GM15510 (cell line): ENCODE results near the gene CCDC39.

Experiments used
- POLR2A ChIP-seq: IDR thresholded peaks from 3 replicates; pipeline ENCODE4 v1.6.1; 2011; ENCODE audit warnings: borderline replicate concordance; ENCODE audit not compliant: insufficient read length; ENCODE audit errors: extremely low read depth

The CCDC39 gene

DNA sequence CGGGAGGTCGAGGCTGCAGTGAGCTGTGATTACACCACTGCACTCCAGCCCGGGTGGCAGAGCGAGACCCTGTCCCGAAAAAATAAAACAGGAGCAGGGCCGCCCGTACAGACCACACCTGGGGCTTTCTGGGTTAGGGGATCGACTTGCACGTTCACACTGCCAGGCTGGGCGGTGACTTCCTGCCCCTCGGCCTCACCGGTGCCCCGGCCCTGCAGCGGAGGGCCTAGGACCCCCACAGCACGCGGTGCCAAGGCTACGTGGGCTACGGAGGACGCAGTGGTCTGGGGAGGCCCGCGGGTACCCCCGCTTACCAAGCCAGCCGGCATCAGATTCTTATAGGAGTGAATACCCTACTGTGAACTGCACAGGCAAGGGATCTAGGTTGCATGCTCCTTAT is 88.9 kb downstream of the CCDC39 start:
- no peak for TF ChIP-seq POLR2A

DNA sequence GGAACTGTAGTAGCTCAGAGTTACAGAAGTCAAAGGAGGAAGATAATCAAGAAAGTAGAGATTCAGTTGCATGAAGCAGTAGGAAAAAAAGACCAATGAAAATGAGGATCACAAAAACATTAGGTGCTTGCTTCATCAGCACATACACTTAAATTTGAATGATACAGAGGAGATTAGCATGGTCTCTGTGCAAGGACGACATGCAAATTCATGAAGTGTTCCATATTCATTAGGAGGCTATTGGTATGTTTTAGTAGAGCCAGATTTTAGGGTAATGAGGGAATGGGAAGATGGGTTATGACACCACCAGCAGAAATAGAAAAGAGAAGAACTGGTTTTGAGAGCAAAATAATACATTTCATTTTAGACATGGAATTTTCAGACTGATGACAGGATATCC is 98.4 kb downstream of the CCDC39 start:
- TF ChIP-seq POLR2A, result no peak

DNA sequence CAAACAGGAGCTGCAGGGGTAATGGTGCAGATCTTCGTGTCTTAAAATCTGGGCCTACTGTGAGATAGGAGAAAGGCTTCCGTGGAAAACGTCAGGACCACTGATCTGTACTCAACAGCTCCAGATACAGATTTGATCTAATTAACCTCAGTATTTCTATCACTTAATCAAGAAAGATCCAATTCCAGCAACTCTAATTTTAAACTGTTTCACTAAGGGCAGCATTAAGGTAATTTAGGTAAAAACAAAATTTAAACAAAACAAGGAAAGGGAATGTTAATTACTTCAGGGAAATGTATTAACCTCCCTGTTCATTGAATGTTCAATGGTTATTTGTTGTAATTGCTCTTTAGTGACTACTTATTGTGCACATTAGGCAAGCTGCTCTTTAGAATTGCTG is 103.7 kb downstream of the CCDC39 start:
- TF ChIP-seq POLR2A, result no peak

- no peak for TF ChIP-seq POLR2A
These were observed 107.3 kb downstream of the CCDC39 start for GRCh38 chr3:180571831-180572598.

DNA sequence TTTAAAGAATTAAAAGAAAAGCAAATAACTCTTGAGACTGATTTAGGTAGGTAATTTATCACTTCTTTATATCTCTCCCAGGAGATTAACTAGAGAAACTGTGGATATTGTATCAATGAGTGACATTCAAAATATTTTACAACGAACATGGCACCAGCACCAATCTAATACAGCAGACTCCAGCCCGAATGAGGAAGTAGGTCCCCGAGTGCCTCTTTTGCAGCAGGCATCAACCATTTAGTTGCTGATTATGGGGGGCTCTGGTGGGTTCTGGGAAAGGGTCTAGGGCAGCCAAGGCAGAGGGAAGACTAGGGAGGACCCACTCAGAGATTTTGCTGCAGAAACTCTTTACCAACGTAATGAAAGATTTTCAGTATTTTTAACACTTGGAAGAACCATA is 109.1 kb downstream of the CCDC39 start:
- TF ChIP-seq POLR2A, result no peak

GRCh38 chr3:180564676-180565075 is 114.6 kb downstream of the CCDC39 start:
- no peak for TF ChIP-seq POLR2A
